ENCODE results near the gene BCL7B.

DNA sequence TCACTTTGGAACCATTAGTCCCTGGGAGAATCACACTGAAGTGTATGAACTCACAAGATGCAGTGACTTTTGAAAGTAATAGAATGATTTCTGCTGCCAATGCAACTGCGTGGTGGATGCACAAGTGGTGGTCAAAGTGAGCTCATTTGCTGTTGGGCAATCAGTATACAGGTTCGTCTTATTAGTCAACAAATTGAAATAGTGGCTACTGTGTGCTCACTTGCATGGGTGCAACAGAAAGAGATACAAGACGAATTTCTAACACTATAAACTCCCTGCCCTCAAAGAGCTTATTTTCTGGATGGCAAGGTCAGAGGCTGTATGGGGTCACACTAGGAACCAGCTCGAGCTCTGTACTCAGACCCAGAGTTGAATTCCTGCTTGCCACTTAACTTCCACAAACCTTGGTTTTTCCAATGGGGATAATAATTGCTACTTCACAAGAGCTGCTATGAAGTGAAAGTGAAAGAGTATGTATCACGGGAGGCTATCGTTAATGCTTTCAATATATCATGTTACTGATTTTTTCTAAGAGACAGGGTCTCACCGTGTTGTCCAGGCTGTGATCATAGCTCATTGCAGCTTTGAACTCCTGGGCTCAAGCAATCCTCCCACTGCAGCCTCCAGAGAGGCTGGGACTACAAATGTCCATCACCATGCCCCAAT is 8.3 kb upstream of the BCL7B start:
- TF ChIP-seq POLR2AphosphoS5 (IDR thresholded peaks at IDR 0.05), result no peak
- TF ChIP-seq, protein P1, sequence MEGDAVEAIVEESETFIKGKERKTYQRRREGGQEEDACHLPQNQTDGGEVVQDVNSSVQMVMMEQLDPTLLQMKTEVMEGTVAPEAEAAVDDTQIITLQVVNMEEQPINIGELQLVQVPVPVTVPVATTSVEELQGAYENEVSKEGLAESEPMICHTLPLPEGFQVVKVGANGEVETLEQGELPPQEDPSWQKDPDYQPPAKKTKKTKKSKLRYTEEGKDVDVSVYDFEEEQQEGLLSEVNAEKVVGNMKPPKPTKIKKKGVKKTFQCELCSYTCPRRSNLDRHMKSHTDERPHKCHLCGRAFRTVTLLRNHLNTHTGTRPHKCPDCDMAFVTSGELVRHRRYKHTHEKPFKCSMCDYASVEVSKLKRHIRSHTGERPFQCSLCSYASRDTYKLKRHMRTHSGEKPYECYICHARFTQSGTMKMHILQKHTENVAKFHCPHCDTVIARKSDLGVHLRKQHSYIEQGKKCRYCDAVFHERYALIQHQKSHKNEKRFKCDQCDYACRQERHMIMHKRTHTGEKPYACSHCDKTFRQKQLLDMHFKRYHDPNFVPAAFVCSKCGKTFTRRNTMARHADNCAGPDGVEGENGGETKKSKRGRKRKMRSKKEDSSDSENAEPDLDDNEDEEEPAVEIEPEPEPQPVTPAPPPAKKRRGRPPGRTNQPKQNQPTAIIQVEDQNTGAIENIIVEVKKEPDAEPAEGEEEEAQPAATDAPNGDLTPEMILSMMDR (IDR thresholded peaks at IDR 0.05), result no peak
- no peak for TF ChIP-seq POLR2A (IDR thresholded peaks at IDR 0.05)
- TF ChIP-seq EP300 (IDR thresholded peaks at IDR 0.05), result no peak
